ENCODE results near the gene SLC2A10.

- no peak for TF ChIP-seq CTCF (IDR thresholded peaks at IDR 0.05; ENCODE audit: low read depth, low read length)
- TF ChIP-seq POLR2A (IDR thresholded peaks at IDR 0.05; ENCODE audit: extremely low read depth, insufficient read length) = no peak
- TF ChIP-seq MYC (IDR thresholded peaks at IDR 0.05; ENCODE audit: low read depth, low read length) = no peak
- TF ChIP-seq MAX (IDR thresholded peaks at IDR 0.05; ENCODE audit: low read depth, low read length) = no peak
Measured at GRCh38 chr20:46723039-46723438, 13.6 kb downstream of the SLC2A10 start.

Measured in NB4 (cell line).